ENCODE measurements around the gene ARID1A. TPM values are rescaled to one million over a fixed set of nuclear protein-coding genes. Genes with fewer than 3 reads are reported as not detected.

The ARID1A gene
- total and polyA plus RNA-seq, 2 donors (not counting 3 experiments of a cell fraction or from before 2014, with no cell fraction given), result 36.9 to 77.2 TPM

DNA sequence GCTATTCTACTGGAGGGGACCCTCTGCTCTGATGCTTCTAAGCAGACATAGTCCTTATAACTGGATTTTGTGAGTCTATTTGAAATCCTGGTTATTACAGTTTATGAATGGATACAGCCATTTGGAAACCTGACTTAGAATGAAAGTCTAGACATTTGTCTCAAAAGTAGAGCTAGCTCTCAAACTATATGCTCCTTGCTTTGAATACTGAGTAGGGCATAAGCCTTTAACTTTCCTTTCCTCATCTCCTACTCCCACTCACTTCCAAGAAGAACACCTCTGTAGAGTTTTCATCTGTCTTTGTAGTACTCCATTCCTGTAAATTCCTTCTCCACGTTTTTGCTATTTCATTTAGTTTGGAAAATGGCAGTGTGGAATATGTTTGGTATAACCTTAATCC, 9.0 kb upstream of the ARID1A start:
- no peak for FAIRE-seq
- no peaks in the 10 kb centered on the region for H3K4me1 ChIP-seq (ENCODE audit: control insufficient read depth, extremely low read depth, insufficient read depth, low read length)
- H3K27me3 ChIP-seq (ENCODE audit: control insufficient read depth in 2 of 2, insufficient read depth in 2 of 2, low read length in 2 of 2), result no peaks in the 10 kb centered on the region
- H3K9me1 ChIP-seq (replicated peaks; ENCODE audit: control insufficient read depth, extremely low read depth, insufficient read depth, low read length), result no peaks in the 10 kb centered on the region
- CTCF ChIA-PET, result interaction anchor here (1.5 to 1.8 kb wide), 2 partner anchors 9 to 101 kb away, joined by 5 read pairs; partner anchors contain the start of gene PIGV
- H3K36me3 ChIP-seq (ENCODE audit: control insufficient read depth in 2 of 2, extremely low read depth in 1 of 2, insufficient read depth in 2 of 2, low read length in 2 of 2), result no peaks in the 10 kb centered on the region
- TF ChIP-seq MYC (IDR thresholded peaks at IDR 0.05; ENCODE audit: low read depth, low read length) (no peak), POLR2A (IDR thresholded peaks at IDR 0.05; ENCODE audit: low read depth, low read length) (no peak), POLR2AphosphoS5 (IDR thresholded peaks at IDR 0.05; ENCODE audit: insufficient read depth, low read depth, low read length) (no peak), JUN (IDR thresholded peaks at IDR 0.05; ENCODE audit: borderline replicate concordance, insufficient read depth, insufficient read length, low read depth) (no peak)
- TF ChIP-seq, protein P1, sequence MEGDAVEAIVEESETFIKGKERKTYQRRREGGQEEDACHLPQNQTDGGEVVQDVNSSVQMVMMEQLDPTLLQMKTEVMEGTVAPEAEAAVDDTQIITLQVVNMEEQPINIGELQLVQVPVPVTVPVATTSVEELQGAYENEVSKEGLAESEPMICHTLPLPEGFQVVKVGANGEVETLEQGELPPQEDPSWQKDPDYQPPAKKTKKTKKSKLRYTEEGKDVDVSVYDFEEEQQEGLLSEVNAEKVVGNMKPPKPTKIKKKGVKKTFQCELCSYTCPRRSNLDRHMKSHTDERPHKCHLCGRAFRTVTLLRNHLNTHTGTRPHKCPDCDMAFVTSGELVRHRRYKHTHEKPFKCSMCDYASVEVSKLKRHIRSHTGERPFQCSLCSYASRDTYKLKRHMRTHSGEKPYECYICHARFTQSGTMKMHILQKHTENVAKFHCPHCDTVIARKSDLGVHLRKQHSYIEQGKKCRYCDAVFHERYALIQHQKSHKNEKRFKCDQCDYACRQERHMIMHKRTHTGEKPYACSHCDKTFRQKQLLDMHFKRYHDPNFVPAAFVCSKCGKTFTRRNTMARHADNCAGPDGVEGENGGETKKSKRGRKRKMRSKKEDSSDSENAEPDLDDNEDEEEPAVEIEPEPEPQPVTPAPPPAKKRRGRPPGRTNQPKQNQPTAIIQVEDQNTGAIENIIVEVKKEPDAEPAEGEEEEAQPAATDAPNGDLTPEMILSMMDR (IDR thresholded peaks at IDR 0.05; ENCODE audit: extremely low read depth in 1 of 2, insufficient read depth in 1 of 2, low read depth in 1 of 2, low read length in 2 of 2), result no peak
- TF ChIP-seq, protein P2, sequence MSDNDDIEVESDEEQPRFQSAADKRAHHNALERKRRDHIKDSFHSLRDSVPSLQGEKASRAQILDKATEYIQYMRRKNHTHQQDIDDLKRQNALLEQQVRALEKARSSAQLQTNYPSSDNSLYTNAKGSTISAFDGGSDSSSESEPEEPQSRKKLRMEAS (IDR thresholded peaks at IDR 0.05; ENCODE audit: insufficient read depth, insufficient read length), result no peak
- no peak overlapping the region for H3K9ac ChIP-seq (replicated peaks; ENCODE audit: extremely low read depth, insufficient read depth, low read length)
- H3K4me3 ChIP-seq (replicated peaks in 1 of 3; ENCODE audit: insufficient read depth in 1 of 3, low read depth in 1 of 3, low read length in 3 of 3), result no peak overlapping the region
- no peaks in the 10 kb centered on the region for H3K79me2 ChIP-seq (ENCODE audit: control insufficient read depth, insufficient read depth, low read length)
- DNase-seq (ENCODE audit: low read depth, low spot score), result no peak
- H2AFZ ChIP-seq (ENCODE audit: low read depth, low read length), result no peak overlapping the region
- no peaks in the 10 kb centered on the region for H4K20me1 ChIP-seq (replicated peaks; ENCODE audit: control insufficient read depth, extremely low read depth, insufficient read depth, low read length)
- H3K9me3 ChIP-seq (replicated peaks; ENCODE audit: control insufficient read depth, insufficient read depth, low read length), result no peaks in the 10 kb centered on the region
- intact Hi-C loops (cut with micrococcal nuclease), result no loop called here
- no TSS peak for BruUV-seq (replicated peaks)
- dilution Hi-C loops (cut with MboI; ENCODE audit: extremely low pct_ligation_motif_present, low sequenced_read_pairs), result no loop called here
- H3K27ac ChIP-seq (ENCODE audit: insufficient read depth, low read depth, low read length), result no peak overlapping the region
- POLR2A ChIA-PET, result no interaction called here
- H3K4me2 ChIP-seq (ENCODE audit: insufficient read depth, low read length), result no peak overlapping the region

- dilution Hi-C loops (cut with MboI; ENCODE audit: extremely low pct_ligation_motif_present, low sequenced_read_pairs), result no loop called here
- H3K27me3 ChIP-seq (ENCODE audit: control insufficient read depth in 2 of 2, insufficient read depth in 2 of 2, low read length in 2 of 2), result no peaks in the 10 kb centered on the region
- intact Hi-C loops (cut with micrococcal nuclease), result no loop called here
- no peaks in the 10 kb centered on the region for H3K9me1 ChIP-seq (replicated peaks; ENCODE audit: control insufficient read depth, extremely low read depth, insufficient read depth, low read length)
- no peaks in the 10 kb centered on the region for H3K79me2 ChIP-seq (ENCODE audit: control insufficient read depth, insufficient read depth, low read length)
- no TSS peak for BruUV-seq (replicated peaks)
- no peak for TF ChIP-seq GATA2 (IDR thresholded peaks at IDR 0.05; ENCODE audit: insufficient read depth, insufficient read length, low read depth, low read length)
- TF ChIP-seq, protein P1 (IDR thresholded peaks at IDR 0.05; ENCODE audit: extremely low read depth in 1 of 2, insufficient read depth in 1 of 2, low read depth in 1 of 2, low read length in 2 of 2), result no peak
- TF ChIP-seq, protein P2 (IDR thresholded peaks at IDR 0.05; ENCODE audit: insufficient read depth, insufficient read length), result no peak
- TF ChIP-seq EZH2 (IDR thresholded peaks at IDR 0.05; ENCODE audit: borderline replicate concordance, low read depth, low read length, severe bottlenecking), result no peak
- TF ChIP-seq MYC (IDR thresholded peaks at IDR 0.05; ENCODE audit: low read depth, low read length), result no peak
- TF ChIP-seq FOS (IDR thresholded peaks at IDR 0.05; ENCODE audit: borderline replicate concordance, insufficient read depth, low read length), result no peak
- no peak for TF ChIP-seq POLR2A (IDR thresholded peaks at IDR 0.05; ENCODE audit: low read depth, low read length)
- no peak for TF ChIP-seq JUN (IDR thresholded peaks at IDR 0.05; ENCODE audit: borderline replicate concordance, insufficient read depth, insufficient read length, low read depth)
- no peak for TF ChIP-seq POLR2AphosphoS5 (IDR thresholded peaks at IDR 0.05; ENCODE audit: insufficient read depth, low read depth, low read length)
- no peaks in the 10 kb centered on the region for H4K20me1 ChIP-seq (replicated peaks; ENCODE audit: control insufficient read depth, extremely low read depth, insufficient read depth, low read length)
- DNase-seq (ENCODE audit: low read depth, low spot score), result no peak
- no peaks in the 10 kb centered on the region for H3K9me3 ChIP-seq (replicated peaks; ENCODE audit: control insufficient read depth, insufficient read depth, low read length)
- H3K4me1 ChIP-seq (ENCODE audit: control insufficient read depth, extremely low read depth, insufficient read depth, low read length), result peaks cover 19% of the 10 kb centered on the region
- no peak overlapping the region for H3K9ac ChIP-seq (replicated peaks; ENCODE audit: extremely low read depth, insufficient read depth, low read length)
- H3K27ac ChIP-seq (ENCODE audit: insufficient read depth, low read depth, low read length), result no peak overlapping the region
- no peak overlapping the region for H3K4me2 ChIP-seq (ENCODE audit: insufficient read depth, low read length)
- no peak overlapping the region for H2AFZ ChIP-seq (ENCODE audit: low read depth, low read length)
- no peaks in the 10 kb centered on the region for H3K36me3 ChIP-seq (ENCODE audit: control insufficient read depth in 2 of 2, extremely low read depth in 1 of 2, insufficient read depth in 2 of 2, low read length in 2 of 2)
- no peak for FAIRE-seq
- POLR2A ChIA-PET, result interaction anchor here (0.7 kb wide), 1 partner anchor 45 kb away, joined by 10 read pairs; no protein-coding TSS in a partner anchor
- H3K4me3 ChIP-seq (replicated peaks in 1 of 3; ENCODE audit: insufficient read depth in 1 of 3, low read depth in 1 of 3, low read length in 3 of 3), result no peak overlapping the region
- CTCF ChIA-PET, result interaction anchor here (1.1 to 4.1 kb wide), 2 partner anchors 9 to 12 kb away, joined by 3 to 43 read pairs; no protein-coding TSS in a partner anchor
These were observed 6.3 kb upstream of the ARID1A start for GRCh38 chr1:26689504-26689903.
